GM21526 (cell line): ENCODE measurements around the gene DYRK4.
A peak's percentile ranks its signal among the peaks of the same experiment; 100 is the strongest.

Experiments
- ATAC-seq: cut with Tn5 transposase; IDR thresholded peaks from one replicate; pipeline ENCODE4 v1.9.1; 2021; ENCODE audit warnings: moderate library complexity; ENCODE audit not compliant: unreplicated experiment, low FRiP score

DYRK4 gene

GRCh38 chr12:4558171-4558570 is 3.8 kb upstream of the DYRK4 start:
- ATAC-seq: no peak

DNA sequence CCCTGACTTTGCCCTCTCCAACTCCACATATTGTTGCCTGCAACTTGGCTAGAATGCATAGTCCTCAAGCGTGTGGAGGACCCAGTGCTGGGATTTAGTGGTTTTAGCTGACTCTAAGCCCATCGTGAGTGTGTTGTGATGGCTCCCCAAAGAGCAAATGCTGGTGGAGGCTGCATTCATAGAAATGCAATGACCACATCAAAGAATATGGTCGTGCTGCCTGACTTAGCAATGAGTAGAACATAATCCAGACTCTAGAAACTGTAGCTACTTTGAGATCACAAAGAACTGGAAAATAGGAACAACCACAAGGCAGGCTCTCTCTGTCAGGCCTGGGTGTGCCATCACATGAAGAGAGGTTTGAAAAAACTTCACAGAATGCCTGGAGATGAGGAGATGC is 1.3 kb downstream of the DYRK4 start:
- no peak for ATAC-seq

- ATAC-seq: no peak
Observed at GRCh38 chr12:4564818-4565217, 2.8 kb downstream of the DYRK4 start.

DNA sequence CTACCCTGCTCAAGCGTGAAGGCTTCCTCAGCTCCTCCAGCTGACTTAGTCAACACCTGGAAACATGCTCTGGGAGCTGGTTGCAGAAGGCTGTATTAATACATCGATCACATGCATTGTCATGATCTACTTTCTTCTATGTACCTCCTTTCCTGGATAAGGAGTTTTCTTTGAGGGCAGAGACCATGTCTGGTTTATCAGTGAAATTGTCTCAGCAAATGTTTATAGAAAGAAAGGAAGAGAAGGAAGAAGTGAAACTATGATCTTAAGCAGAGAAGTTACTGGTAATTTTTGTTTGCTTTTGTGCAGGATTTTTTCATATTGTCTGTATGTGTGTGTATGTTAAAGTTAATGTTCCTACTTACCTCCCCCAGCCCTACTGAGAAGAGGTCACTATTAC is 4.5 kb downstream of the DYRK4 start:
- ATAC-seq: no peak

- ATAC-seq: peak; percentile 45
Observed at GRCh38 chr12:4567073-4567881, 5.3 kb downstream of the DYRK4 start.

DNA sequence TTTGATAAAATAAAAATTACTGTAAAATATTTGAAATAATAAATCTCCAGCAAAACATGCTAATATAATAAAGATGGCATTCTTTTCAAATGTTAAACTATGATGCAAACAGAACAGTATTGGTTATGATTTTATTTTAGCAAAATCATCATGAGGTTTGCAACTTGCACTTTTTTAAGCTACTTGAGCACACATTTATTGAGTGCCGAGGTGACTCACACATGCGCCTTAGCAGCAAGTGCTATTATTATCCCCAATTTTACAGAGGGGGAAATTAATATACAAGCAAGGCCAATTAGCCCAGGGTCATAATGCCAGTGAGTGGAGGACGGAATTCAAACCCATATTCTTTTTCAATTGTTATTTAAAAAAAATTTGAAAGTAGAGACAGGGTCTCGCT is 7.3 kb downstream of the DYRK4 start:
- no peak for ATAC-seq

DNA sequence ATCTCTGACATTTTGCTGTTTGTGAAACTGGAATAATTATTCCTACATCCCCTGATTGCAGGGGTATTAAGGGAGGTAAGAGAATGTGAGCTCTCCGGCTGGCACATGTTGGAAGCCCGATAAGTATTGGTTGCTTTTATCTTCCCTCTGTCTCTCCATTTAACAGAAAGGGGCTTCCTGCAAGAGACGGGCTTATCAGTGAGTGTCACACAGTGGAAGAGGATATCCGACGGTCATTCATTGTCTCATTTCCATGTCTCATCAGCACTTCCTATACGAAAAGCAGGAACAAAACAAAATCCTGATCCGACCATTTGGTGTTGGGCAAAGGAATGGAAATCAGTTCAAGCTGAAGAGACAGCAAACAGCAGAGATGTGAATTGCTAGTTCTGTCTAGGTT is 10.7 kb downstream of the DYRK4 start:
- no peak for ATAC-seq

GRCh38 chr12:4579305-4580102 is 17.5 kb downstream of the DYRK4 start:
- ATAC-seq: no peak

GRCh38 chr12:4580281-4580688 is 18.3 kb downstream of the DYRK4 start:
- ATAC-seq: no peak

GRCh38 chr12:4584281-4584680 is 22.3 kb downstream of the DYRK4 start:
- no peak for ATAC-seq

GRCh38 chr12:4584896-4585295 is 22.9 kb downstream of the DYRK4 start:
- no peak for ATAC-seq

GRCh38 chr12:4586500-4586899 is 24.5 kb downstream of the DYRK4 start:
- no peak for ATAC-seq

DNA sequence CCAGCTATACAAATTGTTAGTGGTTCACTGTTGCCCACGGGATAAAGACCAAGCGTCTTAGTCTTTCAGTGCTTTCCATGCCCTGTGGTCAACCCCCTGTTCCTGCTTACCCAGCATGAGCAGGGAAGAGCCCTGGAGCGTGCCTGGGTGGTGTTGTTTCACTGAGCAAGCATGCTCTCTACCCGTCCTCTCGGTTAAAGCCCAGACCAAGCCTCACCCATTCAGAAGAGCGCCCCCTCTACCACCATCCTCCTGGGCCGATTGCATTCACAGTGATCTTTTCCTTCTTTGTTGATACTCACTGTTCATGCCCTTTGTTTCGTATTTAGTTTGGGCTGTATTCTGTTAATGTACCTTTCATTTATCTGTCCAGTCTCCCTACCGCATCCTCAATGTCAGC is 25.1 kb downstream of the DYRK4 start:
- ATAC-seq: no peak

- ATAC-seq: no peak
Observed at GRCh38 chr12:4588916-4589315, 26.9 kb downstream of the DYRK4 start.

DNA sequence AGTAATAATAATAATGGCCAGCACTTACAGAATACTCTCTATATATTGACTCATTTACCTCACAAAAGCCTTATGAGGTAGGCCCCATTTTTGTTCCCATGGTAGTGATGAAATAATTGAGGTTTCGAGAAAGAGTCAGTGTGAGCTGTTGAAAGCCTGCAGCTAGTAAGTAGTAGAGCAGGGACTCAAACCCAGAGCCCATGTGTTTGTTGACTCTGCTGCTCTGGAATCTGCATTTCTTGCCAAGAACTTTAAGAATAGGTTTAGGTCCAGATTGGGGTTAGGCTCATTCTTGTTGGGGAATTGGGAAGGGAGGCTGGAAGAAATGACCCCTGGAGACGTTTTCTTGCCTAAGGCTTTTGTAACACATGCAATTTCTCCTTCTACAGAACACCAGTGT is 27.9 kb downstream of the DYRK4 start:
- no peak for ATAC-seq

DNA sequence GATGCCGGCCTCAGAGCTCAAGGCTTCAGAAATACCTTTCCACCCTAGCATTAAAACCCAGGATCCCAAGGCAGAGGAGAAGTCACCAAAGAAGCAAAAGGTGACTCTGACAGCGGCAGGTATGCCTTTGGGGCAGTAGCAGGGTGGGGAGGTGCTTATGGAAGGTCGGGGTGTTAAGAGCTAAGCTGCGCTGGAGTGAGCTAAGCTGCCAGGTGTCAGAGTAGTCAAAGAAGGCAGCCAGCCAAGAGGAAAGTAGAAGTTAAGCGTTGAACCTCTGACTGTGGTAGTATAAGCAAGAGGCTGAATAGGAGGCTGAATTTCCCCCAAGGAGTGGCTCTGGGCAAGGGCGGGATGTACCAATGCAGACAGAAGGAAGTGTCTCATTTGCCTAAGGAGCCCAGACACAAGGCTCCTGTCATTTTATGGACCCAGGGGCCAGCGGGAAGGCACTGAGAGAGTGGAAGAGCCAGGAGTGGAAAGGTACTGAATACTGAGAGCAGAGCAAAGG is 29.2 kb downstream of the DYRK4 start:
- no peak for ATAC-seq

- ATAC-seq: no peak
Observed at GRCh38 chr12:4595881-4596280, 33.9 kb downstream of the DYRK4 start.

DNA sequence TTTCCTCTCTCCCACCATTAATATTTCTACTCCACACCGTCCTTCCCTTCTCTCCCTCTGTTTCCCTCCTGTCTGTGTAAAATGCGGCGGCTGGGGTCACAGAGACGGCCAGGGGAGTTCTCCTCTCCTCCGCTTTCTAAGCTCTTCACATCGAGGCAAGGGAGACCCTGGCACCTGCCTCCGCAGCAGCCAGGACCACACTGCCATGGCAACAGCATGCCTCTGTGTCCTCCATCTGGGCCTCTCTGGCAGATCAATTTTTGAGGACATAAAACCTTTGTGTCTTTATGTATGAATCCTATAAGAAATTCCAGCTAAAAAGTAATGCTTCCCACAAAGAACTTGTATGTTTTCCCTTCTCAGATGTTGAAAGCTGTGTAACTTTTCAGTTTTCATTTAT is 41.4 kb downstream of the DYRK4 start:
- no peak for ATAC-seq

GRCh38 chr12:4603946-4604345 is 41.9 kb downstream of the DYRK4 start:
- ATAC-seq: no peak

DNA sequence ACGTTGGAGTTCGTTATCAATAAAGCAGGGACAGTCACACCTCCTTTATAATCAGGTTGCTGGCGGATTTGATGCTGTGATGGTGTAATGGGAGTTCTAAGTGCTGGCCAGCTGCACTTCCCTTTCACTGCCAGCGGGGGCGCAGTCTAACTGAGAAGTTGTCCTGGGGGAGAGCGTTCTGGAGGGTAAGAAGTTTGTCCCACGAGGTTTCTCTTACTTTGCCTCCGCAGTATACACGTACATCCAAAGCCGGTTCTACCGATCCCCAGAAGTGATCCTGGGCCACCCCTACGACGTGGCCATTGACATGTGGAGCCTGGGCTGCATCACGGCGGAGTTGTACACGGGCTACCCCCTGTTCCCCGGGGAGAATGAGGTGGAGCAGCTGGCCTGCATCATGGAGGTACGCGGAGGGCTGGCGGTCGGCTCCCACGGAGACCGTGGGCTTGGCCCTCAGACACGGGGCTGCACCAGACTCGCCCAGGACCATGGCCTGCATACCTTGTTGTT is 42.7 kb downstream of the DYRK4 start:
- ATAC-seq: peak; percentile 90

DNA sequence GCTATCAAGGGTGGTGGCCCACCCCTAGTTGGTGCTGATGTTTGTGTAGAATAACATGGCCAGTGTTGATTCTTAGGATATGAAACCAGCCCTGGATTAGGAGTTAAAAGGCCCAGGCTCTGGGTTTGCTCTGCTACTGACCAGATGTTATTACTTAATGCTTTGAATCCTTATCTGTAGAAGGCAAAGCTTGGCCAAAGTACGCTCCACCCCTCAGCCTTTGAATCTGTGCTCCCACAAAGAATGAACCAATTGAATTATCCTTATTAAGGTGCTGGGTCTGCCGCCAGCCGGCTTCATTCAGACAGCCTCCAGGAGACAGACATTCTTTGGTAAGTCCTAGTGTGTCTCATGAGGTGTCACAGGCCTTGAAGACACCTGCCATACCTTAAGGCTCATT is 45.0 kb downstream of the DYRK4 start:
- no peak for ATAC-seq

DNA sequence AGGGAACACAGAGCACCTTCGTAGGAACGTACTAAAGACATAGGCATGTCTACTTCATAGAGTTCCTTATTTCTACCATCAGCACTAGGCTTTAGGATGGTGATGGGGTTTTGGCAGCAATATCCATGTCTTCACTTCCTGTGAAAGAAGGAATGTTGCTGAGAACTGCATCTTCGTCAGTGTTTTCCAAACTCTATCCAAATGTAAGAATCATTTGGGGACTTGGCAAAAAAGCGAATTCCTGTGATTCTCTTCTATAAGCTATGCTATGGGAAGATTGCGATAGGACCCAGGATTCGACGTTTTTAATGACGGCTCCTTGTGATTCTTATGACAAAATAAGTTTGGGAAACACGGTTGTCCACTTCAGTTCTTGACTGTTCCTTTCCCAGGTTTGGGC is 47.1 kb downstream of the DYRK4 start:
- no peak for ATAC-seq
